HG03045 (cell line): Measurements from ENCODE around the gene HUS1B.
"Not testable (repeated sequence)": the region's sequence is repeated elsewhere in the genome, so short reads cannot be mapped to it uniquely, and the experiment has no call there.

Source experiments
- ATAC-seq: cut with Tn5 transposase; IDR thresholded peaks from one replicate; pipeline ENCODE4 v1.9.1; 2021; ENCODE audit warnings: mild to moderate bottlenecking, moderate library complexity; ENCODE audit not compliant: unreplicated experiment

The HUS1B gene

DNA sequence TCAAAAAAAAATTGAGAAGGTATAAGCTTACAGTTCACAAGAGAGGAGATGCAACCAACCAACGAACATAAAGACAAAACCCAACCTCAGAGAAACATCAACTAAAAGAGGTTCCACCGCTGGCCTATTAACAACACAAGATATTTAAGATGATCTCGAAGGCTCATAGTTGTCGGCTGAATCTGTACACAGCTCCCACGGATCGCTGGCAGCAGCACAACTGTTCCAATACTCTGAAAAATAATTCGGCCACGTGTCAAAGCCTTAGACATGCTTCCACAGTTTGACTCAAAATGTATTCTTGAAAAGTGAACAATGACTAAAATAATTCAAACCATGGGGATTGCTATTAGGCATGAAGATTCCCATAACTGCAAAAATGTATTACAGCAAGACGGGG lies 22.4 kb upstream of the HUS1B start:
- ATAC-seq: no peak

DNA sequence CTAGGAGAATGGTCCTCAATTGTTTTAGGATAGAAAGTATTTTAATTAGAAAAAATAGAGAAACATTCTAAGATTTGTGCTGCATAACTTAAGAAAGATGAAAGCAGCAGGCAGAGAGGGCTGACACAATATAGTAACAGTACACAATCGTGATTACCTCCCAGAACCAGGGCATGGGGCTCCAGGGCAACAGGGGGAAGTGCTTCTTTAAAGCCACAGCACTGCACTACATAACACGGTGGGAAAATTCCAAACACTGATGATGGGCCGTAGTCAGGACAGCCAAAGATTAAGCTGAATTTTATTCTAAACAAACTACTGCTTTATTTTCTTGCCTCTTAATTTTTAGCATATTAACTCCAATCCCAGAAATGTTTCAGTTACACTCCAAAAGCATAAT lies 21.6 kb upstream of the HUS1B start:
- ATAC-seq: no peak

GRCh38 chr6:677919-678318 lies 21.0 kb upstream of the HUS1B start:
- ATAC-seq: no peak

DNA sequence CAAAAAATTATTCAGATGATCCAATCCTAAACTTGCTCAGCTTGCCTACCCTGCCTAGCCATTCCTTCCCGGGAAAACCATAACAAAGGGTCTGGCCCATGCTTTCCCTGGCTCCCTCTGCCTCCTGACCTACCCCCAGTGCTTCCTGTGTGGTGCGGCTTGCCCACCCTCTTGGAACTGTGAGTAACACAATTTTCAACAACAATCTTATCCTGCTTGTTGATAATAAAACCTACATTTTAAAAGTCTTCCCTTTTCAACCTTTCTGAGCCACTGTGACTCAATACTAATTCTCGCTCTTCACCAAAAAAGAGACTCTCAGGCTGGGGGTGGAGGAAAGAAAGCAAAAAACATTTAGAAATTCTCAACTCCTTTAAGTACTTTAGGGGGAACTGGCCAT lies 18.1 kb upstream of the HUS1B start:
- no peak for ATAC-seq

- ATAC-seq: no peak
These were observed 17.5 kb upstream of the HUS1B start for GRCh38 chr6:674406-674805.

DNA sequence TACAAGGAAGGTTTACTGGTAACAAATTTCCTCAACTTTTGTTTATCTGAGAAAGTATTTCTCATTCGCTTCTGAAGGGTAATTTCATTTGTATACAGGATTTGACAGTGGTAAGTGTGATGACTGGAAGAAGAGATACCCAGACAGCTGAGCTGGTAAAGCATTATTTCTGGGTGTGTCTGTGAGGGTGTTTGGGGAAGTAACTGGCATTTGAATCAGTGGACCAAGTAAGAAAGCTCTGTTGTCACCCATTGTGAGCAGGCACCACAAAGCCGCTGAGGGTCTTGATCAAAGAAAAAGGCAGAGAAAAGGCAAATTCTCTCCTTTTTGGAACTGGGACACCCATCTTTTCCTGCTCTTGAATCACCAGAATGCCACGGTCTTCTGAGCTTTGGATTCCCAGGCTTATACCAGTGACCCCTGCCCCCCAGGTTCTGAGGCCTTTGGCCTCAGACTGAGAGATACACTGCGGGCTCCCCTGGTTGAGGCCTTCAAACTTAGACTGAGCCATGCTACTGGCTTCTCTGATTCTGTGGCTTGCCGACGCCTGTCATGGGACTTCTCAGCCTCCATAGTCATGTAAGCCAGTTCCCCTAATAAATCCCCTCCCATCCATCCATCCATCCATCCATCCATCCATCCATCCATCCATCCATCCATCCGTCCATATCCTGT lies 10.5 kb upstream of the HUS1B start:
- no peak for ATAC-seq

DNA sequence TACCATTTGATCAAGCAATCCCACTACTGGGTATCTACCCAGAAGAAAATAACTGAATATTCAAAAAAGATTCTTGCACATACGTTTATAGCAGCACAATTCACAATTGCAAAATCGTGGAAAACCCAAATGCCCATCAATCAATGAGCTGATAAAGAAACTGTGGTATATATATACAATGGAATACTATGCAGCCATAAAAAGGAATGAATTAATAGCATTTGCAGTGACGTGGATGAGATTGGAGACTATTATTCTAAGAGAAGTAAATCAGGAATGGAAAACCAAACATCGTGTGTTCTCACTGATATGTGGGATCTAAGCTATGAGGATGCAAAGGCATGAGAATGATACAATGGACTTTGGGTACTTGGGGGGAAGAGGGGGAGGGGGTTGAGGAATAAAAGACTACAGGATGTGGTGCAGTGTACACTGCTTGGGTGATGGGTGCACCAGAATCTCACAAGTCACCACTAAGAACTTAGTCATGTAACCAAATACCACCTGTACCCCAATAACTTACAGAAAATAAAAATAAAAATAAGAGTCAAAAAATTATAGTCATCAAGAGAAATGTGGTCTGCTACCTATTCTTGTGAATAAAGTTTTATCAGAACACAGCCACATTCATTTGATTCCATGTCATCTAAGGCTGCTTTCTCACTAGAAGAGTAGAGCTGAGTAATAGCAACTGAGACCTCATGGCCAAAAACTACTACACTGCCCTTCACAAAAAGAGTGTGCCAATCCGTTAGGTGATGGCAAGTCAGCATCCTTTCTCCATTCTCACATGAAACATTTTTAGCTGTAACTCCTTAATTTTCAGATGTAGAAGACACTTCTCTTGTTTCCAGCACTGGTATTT lies 8.7 kb upstream of the HUS1B start:
- no peak for ATAC-seq

- ATAC-seq: not testable (repeated sequence)
These were observed 6.9 kb upstream of the HUS1B start for GRCh38 chr6:663788-664187.

- no peak for ATAC-seq
These were observed 3.0 kb upstream of the HUS1B start for GRCh38 chr6:659716-660581.

GRCh38 chr6:658244-658643 lies 1.3 kb upstream of the HUS1B start:
- ATAC-seq: no peak

GRCh38 chr6:657743-658142 lies 843 bp upstream of the HUS1B start:
- no peak for ATAC-seq

- ATAC-seq: no peak
These were observed 2.8 kb downstream of the HUS1B start for GRCh38 chr6:654136-654535.

DNA sequence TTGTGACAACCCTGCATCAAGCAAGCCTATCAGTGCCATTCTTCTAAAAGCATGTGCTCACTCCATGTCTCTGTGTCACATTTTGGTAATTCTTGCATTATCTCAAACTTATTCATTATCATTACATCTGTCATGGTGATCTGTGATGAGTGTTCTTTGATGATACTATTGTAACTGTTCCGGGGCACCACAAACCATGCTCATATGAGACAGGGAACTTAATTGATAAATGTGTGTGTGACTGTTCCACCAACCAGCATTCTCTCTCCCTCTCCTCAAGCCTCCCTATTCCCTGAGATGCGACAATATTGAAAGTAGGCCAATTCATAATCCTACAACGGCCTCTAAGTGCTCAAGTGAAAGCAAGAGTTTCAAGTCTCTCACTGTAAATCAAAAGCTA lies 4.0 kb downstream of the HUS1B start:
- no peak for ATAC-seq

- ATAC-seq: no peak
These were observed 6.8 kb downstream of the HUS1B start for GRCh38 chr6:650098-650497.

DNA sequence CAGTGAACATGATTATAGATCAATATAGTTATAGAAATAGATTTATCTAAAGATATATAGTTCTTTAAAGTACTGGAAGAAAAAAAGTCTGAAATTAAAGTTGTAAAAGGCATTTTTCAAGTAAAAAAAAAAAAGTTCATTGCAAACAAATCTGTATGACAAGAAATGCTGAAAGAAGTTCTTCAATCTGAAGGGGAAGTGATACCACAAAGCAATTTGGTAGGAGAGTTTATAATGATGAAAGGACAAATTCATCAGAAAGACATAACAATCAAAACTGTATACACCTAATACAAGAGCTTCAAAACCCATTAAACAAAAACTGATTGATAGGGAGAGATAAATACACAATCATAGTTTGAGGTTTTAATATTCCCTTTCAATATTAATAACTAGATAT lies 14.1 kb downstream of the HUS1B start:
- ATAC-seq: no peak

- no peak for ATAC-seq
These were observed 15.5 kb downstream of the HUS1B start for GRCh38 chr6:641225-641985.

GRCh38 chr6:636488-636887 lies 20.4 kb downstream of the HUS1B start:
- ATAC-seq: peak; percentile 78

GRCh38 chr6:635233-635632 lies 21.7 kb downstream of the HUS1B start:
- no peak for ATAC-seq

- ATAC-seq: no peak
These were observed 23.3 kb downstream of the HUS1B start for GRCh38 chr6:633611-634010.

GRCh38 chr6:628766-629165 lies 28.1 kb downstream of the HUS1B start:
- no peak for ATAC-seq

- ATAC-seq: no peak
These were observed 30.7 kb downstream of the HUS1B start for GRCh38 chr6:626236-626635.
